Glomerular visceral epithelial cell (primary cell): Measurements from ENCODE around the gene PLA1A.

Experiments used
- DNase-seq: peaks from one replicate; pipeline ENCODE4 v3.0.0-alpha.2; 2016; ENCODE audit errors: extremely low spot score

PLA1A gene

GRCh38 chr3:119608405-119609000 lies 10.8 kb downstream of the PLA1A start:
- DNase-seq = no peak

DNA sequence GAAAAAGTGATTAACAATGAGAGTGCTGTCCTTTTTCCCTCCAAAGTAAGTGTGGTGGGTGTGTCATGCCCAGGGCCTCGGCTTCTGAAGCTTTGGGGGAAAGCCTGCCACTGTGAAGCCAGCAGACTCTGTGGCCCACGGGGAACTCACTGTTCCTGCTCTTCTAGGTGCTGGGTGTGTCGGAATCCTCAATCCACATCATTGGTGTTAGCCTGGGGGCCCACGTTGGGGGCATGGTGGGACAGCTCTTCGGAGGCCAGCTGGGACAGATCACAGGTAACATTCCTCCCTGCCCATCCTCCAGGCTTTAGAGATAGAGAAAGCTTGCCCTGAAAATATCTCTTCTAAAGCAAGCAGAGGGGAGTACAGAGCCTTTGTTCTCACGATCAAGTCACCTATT lies 11.6 kb downstream of the PLA1A start:
- DNase-seq = no peak

DNA sequence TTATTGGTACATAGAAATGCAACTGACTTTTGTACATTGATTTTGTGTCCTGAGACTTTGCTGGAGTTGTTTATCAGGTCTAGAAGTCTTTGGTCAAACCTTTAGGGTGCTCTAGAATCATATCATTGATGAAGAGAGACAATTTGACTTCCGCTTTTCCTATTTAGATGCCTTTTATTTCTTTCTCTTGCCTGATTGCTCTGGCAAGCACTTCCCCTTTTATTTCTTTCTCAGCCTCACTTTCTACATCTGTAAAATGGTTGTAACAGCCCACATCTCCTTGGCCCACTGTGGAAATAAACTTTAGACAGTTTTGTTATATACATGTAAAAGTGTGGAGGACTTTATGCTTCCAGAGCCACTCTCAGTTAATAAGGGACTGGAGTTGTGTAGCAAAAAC lies 14.0 kb downstream of the PLA1A start:
- DNase-seq = no peak

GRCh38 chr3:119613201-119613600 lies 15.5 kb downstream of the PLA1A start:
- DNase-seq = no peak

DNA sequence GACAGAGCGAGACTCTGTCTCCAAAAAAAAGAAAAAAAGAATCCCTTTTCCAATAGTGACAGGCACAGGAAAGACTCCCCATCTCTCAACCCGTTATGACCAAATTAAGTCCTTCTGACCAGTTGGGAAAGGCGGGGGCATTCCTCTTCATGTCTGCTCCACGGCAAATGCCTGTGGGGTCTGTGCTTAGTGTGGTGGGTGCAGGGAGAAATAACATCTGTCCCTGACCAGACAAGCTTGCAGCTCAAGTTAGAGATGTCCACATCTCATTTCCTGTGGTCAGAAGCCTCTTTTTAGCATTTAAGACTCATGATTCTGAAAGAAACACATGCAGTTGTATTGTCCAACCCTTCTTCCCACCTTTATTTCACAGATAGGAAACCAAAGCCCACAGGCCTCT lies 16.2 kb downstream of the PLA1A start:
- no peak for DNase-seq

DNA sequence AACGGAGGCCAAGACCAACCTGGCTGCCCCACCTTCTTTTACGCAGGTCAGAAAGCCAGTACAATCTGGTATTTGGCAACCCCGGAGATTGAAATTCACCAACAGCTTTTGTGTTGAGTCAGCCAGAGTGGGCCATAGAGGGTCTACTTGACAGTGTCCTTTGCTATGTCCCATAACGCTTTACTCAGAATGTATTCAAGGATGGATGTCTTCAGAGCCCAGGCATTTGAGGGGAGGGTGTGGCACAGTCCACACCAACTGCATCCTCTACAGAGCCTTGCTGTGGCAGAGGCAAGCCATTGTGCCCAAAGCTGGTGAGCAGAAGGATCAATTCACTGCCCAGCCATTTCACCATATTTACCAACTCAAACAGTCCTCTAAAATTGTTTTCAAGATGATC lies 18.4 kb downstream of the PLA1A start:
- no peak for DNase-seq

DNA sequence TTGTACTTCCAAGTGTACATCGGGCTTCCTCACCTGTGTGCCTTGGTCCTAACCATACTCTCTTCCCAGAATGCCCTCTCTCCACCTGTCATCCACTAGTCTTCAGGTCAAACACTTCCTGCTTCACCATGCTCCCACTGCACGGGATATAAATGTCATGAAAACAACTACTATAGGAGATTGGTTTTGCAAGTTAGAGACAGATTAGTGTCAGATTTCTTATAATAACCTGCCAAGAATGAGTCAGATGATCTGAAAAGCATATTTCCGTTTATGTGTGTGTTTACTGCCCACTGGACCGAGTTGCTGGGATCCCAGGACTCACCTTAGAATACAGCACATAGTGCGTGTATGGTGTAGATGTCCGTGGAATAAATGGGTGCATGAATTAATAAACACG lies 21.4 kb downstream of the PLA1A start:
- DNase-seq = no peak

- no peak for DNase-seq
Observed at GRCh38 chr3:119620899-119621298, 23.2 kb downstream of the PLA1A start.

- no peak for DNase-seq
Observed at GRCh38 chr3:119624002-119624720, 26.5 kb downstream of the PLA1A start.

DNA sequence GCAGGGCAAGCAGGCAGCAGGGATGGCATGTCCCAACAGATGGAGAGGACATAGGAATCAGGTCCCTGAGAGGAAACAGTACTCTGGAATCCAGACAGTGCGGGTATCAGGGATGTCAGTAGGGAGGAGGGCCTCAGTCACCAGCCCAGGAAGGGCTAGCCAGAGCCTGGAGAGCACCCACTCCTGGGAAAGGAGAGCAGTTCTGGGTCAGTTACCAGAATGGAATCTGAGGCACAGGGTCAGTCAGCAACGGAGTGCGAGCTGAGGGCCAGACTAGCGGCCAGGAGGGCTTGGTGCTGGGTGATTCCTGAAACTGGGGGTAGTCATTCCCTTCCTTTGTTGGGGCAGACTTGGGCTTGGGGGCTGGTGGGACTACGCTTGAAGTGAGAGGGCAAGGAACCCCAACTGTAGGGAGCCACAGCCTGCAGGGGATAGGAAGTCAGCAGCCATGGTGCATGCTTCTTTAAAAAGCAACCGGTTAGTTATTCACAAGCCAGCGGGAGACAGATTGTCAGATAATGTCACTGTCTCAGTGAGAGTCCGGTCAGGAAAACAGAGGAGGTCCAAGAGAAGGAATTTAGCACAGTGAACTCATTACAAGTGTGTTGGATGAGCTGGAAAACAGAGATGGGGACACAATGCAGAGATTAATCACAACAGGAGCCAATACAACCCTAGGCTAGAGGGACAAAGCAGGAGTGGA lies 27.9 kb downstream of the PLA1A start:
- no peak for DNase-seq

GRCh38 chr3:119626196-119626595 lies 28.5 kb downstream of the PLA1A start:
- no peak for DNase-seq

DNA sequence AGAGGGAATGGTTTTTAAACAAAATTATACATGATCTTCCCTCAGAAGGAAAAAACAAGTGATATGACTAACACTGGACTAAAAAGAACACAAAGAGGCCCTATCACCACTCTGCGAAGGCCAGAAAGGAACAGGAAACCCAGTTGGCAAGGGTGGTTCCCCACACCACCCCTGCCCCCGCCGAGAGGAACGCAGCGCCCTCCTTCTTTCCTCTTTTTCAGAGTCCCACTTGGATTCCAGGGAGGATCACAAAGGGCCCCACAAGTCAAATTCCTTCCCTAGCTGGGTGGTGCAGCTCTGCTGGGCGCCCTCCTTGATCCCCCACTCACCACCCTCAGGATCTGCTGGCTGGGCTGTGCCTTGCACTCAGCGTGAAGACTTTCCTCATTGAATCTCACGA lies 29.8 kb downstream of the PLA1A start:
- no peak for DNase-seq

DNA sequence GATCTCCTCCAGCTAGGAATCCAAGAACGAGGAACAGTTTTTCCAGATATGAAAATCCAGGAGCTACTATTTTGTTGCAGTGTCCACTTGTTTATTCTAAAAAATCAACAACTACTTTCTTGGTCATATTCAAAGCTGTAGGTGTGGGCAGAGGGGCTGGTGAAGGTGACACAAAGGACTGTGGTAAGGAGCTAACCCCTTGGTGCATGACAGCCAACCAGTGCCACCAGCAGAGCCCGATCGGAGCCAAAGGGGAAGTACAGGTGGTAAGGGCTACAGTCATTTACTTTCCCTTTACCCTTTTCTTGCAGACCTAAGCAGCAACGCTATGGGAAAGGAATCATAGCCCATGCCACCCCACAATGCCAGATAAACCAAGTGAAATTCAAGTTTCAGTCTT lies 30.7 kb downstream of the PLA1A start:
- DNase-seq = no peak

- peak; percentile 10 for DNase-seq
Observed at GRCh38 chr3:119628816-119629445, 31.2 kb downstream of the PLA1A start.

DNA sequence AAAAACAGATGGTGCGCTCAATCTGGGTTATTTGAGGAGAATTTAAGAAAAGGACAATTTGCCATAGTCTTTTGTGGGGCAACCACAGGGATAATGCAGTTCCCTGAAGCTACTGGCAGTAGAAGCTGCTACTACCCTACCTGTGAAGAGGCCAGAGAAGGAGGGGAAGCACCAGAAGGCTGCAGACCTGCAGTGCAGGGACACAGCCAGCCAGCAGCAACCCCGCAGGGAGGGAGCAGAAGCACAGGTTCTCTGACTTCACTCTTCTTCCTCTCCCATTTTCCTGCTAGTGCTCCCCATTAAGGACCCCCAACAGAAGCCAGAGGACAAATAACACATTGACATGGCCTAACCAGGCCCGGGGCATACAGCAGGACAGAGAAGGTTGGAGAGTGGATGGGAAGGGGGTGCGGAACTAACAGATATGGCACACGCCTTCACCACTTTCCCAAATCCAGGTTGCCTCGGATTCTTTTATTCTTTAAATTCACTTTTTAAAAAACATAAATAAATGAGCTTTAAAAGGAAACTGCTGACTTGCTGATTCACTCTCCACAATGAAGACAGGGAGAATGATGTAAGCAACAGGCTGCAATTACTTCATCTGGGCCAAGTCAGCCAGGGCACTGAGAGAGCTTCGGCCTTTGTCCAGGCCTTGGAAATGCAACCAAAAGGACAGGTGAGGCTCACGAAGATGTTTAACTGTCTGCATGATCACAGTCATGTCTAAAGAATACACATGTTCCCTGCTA lies 32.6 kb downstream of the PLA1A start:
- peak; percentile 14 for DNase-seq

- no peak for DNase-seq
Observed at GRCh38 chr3:119630880-119631329, 33.2 kb downstream of the PLA1A start.

- no peak for DNase-seq
Observed at GRCh38 chr3:119631516-119631915, 33.8 kb downstream of the PLA1A start.

- no peak for DNase-seq
Observed at GRCh38 chr3:119632216-119632615, 34.5 kb downstream of the PLA1A start.

GRCh38 chr3:119632829-119633228 lies 35.1 kb downstream of the PLA1A start:
- DNase-seq = no peak

DNA sequence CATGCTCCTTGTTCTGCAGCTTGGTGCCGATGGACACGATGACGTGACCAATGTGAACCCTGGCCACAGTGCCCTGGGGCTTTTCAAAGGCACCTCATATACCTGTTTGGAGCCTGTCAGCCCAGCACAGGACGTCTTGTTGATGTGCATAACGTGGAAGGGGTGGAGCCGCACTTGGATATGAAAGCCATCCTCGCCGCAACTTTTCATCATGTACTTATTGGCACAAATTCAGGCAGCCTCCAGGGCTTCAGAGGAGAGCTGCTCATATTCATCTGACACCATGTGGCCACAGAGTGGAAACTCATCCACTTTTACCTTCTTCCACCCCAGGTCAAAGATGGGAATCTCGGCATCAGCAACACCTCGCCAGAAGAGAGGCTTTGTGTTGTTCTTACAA lies 38.0 kb downstream of the PLA1A start:
- DNase-seq = no peak

GRCh38 chr3:119636249-119636648 lies 38.6 kb downstream of the PLA1A start:
- peak; percentile 40 for DNase-seq
